Mesodermal cell (in vitro differentiated cells): ENCODE measurements around the gene CLEC16A.

ENCODE experiments used
- H3K27ac ChIP-seq: 2 replicates; pipeline ENCODE4 v1.7.0; 2013; ENCODE audit warnings: mild to moderate bottlenecking, low read depth, low read length, moderate library complexity; ENCODE audit not compliant: severe bottlenecking
- H3K36me3 ChIP-seq: 2 replicates; pipeline ENCODE4 v1.7.1; 2013; ENCODE audit warnings: mild to moderate bottlenecking, low read length, moderate library complexity; ENCODE audit not compliant: control insufficient read depth, insufficient read depth
- H3K4me1 ChIP-seq: one replicate; pipeline ENCODE4 v1.7.1; 2013; ENCODE audit warnings: mild to moderate bottlenecking, low read length; ENCODE audit not compliant: insufficient read depth, control insufficient read depth, poor library complexity, severe bottlenecking
- H3K4me3 ChIP-seq: 2 replicates; pipeline ENCODE4 v1.7.0; 2013; ENCODE audit warnings: low read length, control low read depth, mild to moderate bottlenecking; ENCODE audit not compliant: insufficient read depth, poor library complexity, severe bottlenecking; ENCODE audit errors: extremely low read depth
- H3K9me3 ChIP-seq: 2 replicates; pipeline ENCODE4 v1.7.1; 2013; ENCODE audit warnings: mild to moderate bottlenecking, low read length, moderate library complexity; ENCODE audit not compliant: control insufficient read depth
- WGBS, 2 experiments: methylation state at CpG; one replicate each; pipeline ENCODE4 v1.1.5; 2013; ENCODE audit warnings: missing lambda C conversion rate in 2 of 2; ENCODE audit not compliant: insufficient coverage in 2 of 2; 5-methylcytosine and 5-hydroxymethylcytosine counted together

The CLEC16A gene

DNA sequence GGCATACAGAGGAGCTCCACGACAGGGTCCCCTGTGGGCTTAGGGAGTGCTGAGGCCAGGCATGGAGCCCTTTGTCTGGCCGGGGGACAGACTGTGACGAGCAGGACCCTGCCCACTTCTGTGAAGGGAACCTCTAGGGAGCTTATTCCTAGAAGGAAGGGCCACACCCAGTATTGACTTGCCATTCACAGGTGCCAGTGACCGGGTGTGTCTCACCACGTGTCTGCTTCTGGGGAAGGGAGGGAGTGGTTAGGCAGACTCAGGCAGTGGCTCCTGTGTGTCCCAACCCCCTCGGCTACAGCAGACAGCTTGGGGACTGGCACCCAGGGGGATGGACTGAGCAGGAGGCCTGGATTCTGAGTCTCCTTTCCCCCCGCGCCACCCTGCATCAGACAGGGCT, 254.5 kb downstream of the CLEC16A start:
- WGBS, 2 experiments, result 62 to 75% methylated on average over 6 to 7 of the region's 8 CpGs

DNA sequence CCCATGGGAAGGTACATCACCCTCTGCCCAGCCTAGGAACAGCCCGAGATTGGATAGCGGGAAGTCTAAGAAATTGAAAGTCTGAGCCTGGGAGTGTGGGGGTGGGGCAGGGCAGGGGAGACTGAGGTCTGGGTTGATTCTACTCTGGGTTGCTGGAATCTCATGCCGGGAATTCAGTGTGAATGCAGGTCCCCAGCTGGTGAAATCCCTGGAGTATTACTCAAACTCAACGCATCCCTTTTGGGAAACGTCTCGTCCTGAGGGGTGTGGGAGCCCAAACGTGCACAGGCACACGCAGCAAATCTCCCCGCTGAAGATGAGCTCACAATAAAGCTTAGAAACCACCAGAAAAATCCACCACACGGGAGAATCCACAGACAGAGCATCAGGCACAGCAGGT, 256.2 kb downstream of the CLEC16A start:
- WGBS, 2 experiments, result 51 to 73% methylated on average over 6 to 10 of the region's 10 CpGs

More for the DNA sequence above, 254.5 kb downstream of the CLEC16A start:
- Histone ChIP-seq H3K36me3 (no peaks in the 10 kb centered on the region), H3K4me1 (peaks cover 26% of the 10 kb centered on the region), H3K4me3 (no peak overlapping the region), H3K9me3 (no peaks in the 10 kb centered on the region), H3K27ac (no peak overlapping the region)

DNA sequence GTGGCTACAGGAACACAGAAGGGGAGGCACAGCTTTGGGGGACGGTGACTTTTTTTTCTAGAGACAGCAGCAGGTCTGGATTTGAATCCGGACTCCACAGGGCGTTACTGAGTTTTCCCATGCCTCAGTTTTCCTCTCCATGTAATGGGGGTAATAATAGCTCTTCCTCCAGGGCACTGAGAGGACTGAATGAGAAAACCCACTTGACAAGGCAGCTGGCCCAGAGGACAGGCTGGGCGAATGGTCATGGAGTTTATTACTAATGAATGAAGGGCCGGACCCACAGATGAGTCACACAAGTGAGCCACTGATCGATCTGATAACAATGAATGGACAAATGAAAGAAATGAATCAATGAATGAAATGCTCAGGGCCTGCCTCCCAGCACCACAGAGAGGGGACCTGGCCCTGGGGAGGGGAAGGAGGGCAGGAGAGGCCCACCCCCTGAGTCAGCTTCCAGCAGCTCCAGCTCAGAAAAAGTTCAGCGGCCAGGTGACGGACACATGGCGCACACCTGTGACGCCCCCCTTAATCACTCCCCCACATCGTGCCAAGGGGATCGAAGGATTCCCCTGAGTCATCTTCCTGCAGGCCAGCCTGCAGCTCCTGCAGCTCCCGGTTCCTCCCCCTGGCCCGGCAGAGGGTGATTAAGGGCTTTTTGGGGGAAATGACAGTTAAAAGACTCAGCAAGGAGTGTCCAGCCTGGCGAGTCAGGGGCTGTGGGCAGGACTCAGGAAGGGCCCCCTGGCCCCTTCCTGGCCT, 257.3 kb downstream of the CLEC16A start:
- no peaks in the 10 kb centered on the region for H3K36me3 ChIP-seq
- no peak overlapping the region for H3K4me3 ChIP-seq
- no peaks in the 10 kb centered on the region for H3K9me3 ChIP-seq
- H3K27ac ChIP-seq, result peak overlapping the region; percentile 83
- peaks cover 33% of the 10 kb centered on the region for H3K4me1 ChIP-seq
- 50 to 62% methylated on average over 4 to 7 of the region's 15 CpGs for WGBS, 2 experiments

More for the DNA sequence above, 256.2 kb downstream of the CLEC16A start:
- Histone ChIP-seq H3K27ac (no peak overlapping the region), H3K4me3 (no peak overlapping the region), H3K4me1 (peaks cover 26% of the 10 kb centered on the region), H3K36me3 (no peaks in the 10 kb centered on the region), H3K9me3 (no peaks in the 10 kb centered on the region)

DNA sequence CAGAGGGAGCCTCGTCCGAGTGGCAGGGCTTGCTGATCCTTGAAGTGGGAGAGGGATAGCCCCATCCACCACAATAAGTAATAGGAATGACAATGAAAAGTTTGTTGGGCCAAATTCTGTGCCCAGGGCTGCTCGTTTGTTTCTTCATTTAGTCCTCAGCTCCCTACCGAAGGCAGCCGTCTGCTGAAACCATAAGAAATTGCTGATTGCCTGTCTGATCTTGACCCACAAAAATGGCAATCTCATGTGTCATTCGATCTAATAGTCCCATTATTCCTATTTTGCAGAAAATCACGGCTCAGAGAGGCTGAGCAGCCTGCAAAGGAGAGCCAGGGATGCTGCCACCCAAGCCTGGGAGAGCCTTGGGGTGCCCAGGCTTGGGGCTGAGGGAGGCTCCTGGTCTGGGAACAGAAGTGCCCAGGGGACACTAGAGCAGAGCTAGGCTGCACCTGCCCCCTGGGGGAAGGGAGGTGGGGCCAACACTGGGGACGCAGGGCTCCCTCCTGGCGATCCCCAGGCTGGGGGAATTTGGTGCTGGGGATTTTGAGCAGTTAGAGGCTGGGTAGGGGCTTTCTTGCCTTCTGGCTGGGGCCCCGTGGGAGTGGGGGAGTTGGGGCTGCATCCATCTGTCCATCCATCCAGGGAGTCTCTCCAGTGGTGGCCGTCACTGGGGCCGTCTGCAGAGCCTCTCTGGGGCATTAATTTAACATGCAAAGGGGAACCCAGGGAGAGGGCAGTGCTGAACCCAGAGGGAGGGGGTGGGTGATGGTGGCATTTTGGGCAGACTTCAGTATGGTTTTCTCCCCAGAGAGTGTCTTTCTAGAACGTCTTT, 258.1 kb downstream of the CLEC16A start:
- Histone ChIP-seq H3K9me3 (peaks cover 3% of the 10 kb centered on the region), H3K27ac (peak overlapping the region; percentile 83), H3K36me3 (no peaks in the 10 kb centered on the region), H3K4me3 (no peak overlapping the region), H3K4me1 (peaks cover 33% of the 10 kb centered on the region)
- 43 to 45% methylated on average over 6 to 8 of the region's 13 CpGs for WGBS, 2 experiments

DNA sequence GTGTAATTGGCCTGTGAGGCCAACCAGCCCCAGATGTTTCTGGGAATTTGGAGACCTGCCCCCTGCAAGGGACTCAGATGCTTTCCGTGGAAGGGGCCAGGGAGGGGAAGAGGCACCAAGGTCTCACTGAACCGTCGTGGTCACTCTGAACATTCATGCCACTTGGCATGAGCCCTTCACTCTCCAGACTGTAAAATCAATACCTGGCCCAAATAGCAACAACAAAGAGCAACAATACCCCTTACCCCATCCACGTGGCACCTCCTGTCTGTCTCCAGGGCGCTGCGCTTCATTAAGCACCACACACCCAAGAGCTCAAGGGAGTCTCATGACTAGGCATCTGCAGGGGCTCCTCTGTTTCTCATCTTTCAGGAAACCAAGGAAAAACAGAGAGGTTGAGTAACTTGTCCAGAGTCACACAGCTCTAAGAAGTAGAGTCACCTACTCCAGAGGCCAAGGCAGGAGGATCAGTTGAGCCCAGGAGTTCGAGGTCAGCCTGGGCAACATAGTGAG, 258.8 kb downstream of the CLEC16A start:
- WGBS, 2 experiments, result 90 to 93% methylated on average over 5 of the region's 7 CpGs
- H3K9me3 ChIP-seq, result peaks cover 10% of the 10 kb centered on the region
- peaks cover 33% of the 10 kb centered on the region for H3K4me1 ChIP-seq
- H3K36me3 ChIP-seq, result no peaks in the 10 kb centered on the region
- no peak overlapping the region for H3K4me3 ChIP-seq
- no peak overlapping the region for H3K27ac ChIP-seq

DNA sequence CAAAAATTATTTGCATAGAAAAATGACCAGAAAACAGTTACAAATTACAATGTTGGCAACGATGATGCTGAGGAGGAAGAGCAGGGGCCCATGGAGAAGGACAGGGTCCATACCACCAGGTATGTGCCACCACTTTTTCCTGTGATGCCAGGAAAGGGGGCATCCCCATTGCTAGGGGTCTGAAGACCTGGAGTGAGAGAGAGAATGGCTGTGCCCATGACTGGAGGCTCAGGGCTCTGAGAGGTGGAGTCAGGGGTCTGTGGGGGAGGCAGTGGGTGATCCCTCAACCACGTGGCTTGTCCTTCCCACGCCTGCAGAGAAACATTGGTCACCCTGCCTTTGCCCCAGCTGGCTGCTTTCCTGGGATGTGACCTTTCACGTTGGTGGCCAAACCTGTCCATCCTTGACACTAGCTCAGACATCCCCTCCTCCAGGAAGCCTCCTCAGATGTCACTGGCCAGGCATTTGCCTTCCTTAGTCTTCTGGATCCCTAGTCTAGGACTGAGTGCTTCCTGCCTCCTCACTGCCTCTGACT, 260.2 kb downstream of the CLEC16A start:
- Histone ChIP-seq H3K36me3 (no peaks in the 10 kb centered on the region), H3K4me1 (peaks cover 33% of the 10 kb centered on the region), H3K9me3 (peaks cover 12% of the 10 kb centered on the region), H3K27ac (no peak overlapping the region), H3K4me3 (no peak overlapping the region)
- WGBS, 2 experiments, result 81 to 98% methylated on average over 4 of the region's 4 CpGs

DNA sequence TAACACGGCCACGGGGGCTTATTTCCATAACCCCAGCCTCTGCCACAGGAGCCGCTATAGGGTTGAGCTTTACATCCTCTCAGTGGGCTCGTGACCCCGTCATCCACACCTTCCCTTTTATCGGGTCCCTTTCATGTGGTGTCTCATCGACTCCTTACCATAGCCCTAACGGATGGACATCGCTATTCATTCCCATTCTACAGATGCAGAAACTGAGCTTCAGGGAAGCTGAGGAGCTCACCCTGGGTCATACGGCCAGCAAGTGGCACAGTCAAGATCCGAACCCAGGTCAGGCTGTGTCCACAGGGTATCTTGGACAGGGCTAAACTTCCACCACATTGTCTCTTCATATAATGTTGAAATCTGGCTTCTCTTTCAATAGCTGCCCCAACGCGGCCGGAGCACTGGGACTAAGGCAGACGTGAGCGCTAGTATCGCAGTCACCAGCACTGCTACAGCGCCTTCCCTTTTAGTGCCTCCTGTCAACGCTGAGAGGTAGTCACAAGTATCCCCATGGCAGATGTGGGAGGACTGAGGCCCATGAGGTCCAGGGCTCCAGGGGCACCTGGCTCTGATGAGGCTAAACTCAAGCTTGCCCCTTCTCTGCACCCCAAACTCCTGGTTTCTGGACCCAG, 260.8 kb downstream of the CLEC16A start:
- Histone ChIP-seq H3K4me1 (peaks cover 33% of the 10 kb centered on the region), H3K4me3 (no peak overlapping the region), H3K27ac (no peak overlapping the region), H3K36me3 (no peaks in the 10 kb centered on the region), H3K9me3 (peaks cover 12% of the 10 kb centered on the region)
- WGBS, 2 experiments, result 95 to 96% methylated on average over 17 to 19 of the region's 19 CpGs

DNA sequence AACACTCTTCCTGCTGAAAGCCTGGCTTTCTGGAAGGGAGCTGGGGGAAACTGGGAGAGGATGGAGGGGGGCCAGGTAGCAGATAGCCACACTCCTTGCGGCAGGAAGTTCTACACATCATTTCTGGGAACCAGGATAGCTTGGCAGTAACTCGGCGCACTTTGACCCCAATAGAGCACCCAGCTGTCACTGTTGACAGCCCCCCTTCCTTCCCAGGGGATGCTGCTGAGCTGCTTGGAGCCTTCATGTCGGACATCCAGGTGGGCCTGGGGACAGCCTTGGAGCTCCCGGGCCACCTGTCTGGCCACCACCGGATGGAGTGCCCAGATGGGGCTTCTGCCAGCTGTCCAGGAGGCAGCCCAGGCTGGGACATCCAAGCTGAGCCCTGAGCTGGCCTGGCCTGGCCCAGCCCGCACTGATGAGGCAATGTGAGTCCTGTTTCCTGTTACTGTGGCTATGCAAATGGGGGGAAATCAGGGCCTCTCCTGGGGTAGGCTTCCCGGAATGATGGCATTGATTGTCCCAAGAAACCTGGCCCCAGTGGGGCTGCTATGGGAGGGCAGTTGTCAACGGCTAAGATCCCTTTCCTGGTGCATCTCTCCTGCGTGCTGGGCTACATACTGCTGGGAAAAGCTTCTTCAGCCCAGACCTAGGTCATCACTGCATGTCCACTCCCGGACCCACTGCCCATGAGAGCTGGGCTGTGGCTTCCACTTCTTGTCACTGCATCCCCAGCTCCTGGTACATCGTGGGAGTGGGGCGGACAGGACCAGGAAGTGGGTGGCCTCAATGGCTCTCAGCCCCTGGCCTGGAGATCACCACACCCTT, 261.6 kb downstream of the CLEC16A start:
- peaks cover 26% of the 10 kb centered on the region for H3K4me1 ChIP-seq
- no peaks in the 10 kb centered on the region for H3K36me3 ChIP-seq
- H3K27ac ChIP-seq, result no peak overlapping the region
- 74 to 77% methylated on average over 11 to 13 of the region's 13 CpGs for WGBS, 2 experiments
- H3K4me3 ChIP-seq, result no peak overlapping the region
- H3K9me3 ChIP-seq, result peaks cover 12% of the 10 kb centered on the region

DNA sequence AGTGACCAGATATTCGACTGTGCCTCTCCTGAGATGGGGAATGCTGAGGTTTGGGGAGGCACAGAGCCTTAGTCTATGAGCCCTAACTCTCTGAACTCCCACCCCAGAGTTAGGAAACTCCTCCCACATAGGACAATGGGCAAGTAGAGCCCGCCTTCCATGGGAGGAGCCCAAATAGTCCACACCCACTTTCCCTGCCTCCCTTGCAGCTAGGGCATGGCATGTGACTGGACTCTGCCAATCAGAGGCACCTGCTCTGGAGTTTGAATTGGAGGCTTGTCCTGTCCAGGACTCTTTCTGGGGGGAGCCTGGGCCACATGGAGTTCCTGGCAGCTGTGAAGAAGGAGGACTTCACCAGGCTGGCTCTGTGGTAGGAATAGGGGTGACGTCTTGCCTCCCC, 263.3 kb downstream of the CLEC16A start:
- H3K4me1 ChIP-seq, result peaks cover 10% of the 10 kb centered on the region
- 100% methylated on average over 1 of the region's 3 CpGs for WGBS, 2 experiments
- no peaks in the 10 kb centered on the region for H3K36me3 ChIP-seq
- no peak overlapping the region for H3K4me3 ChIP-seq
- peaks cover 12% of the 10 kb centered on the region for H3K9me3 ChIP-seq
- no peak overlapping the region for H3K27ac ChIP-seq
